NT2/D1 (cell line): ENCODE measurements around the gene CDKN2B-AS1.

Source experiments
- DNase-seq: peaks from one replicate; pipeline ENCODE4 v3.0.0-alpha.2; 2011; ENCODE audit warnings: low read depth, low spot score
- H3K27me3 ChIP-seq: 2 replicates; pipeline ENCODE4 v1.6.0; 2011; ENCODE audit warnings: mild to moderate bottlenecking; ENCODE audit not compliant: insufficient read length, insufficient read depth
- H3K36me3 ChIP-seq: 2 replicates; pipeline ENCODE4 v1.6.1; 2011; ENCODE audit warnings: mild to moderate bottlenecking, low read length, mixed read lengths; ENCODE audit not compliant: insufficient read depth, insufficient read length
- H3K4me1 ChIP-seq: 2 replicates; pipeline ENCODE4 v1.5.1; 2011; ENCODE audit not compliant: insufficient read depth, insufficient read length
- H3K4me3 ChIP-seq: 2 replicates; pipeline ENCODE4 v1.5.1; 2011; ENCODE audit warnings: low read depth; ENCODE audit not compliant: insufficient read length
- H3K9ac ChIP-seq: 2 replicates; pipeline ENCODE4 v1.6.0; 2011; ENCODE audit warnings: low read depth; ENCODE audit not compliant: insufficient read length
- H3K9me3 ChIP-seq: 2 replicates; pipeline ENCODE4 v1.5.1; 2011; ENCODE audit warnings: mild to moderate bottlenecking, low read length; ENCODE audit not compliant: insufficient read depth
- SUZ12 ChIP-seq: IDR thresholded peaks from 2 replicates; pipeline ENCODE4 v1.6.1; 2011; ENCODE audit not compliant: insufficient read length, insufficient read depth; ENCODE audit errors: extremely low read depth
- YY1 ChIP-seq: IDR thresholded peaks from 2 replicates; pipeline ENCODE4 v1.6.1; 2011; ENCODE audit not compliant: insufficient read length, insufficient read depth
- ZNF274 ChIP-seq: IDR thresholded peaks from 2 replicates; pipeline ENCODE4 v1.6.1; 2011; ENCODE audit warnings: mild to moderate bottlenecking, low read depth, low read length

The CDKN2B-AS1 gene

DNA sequence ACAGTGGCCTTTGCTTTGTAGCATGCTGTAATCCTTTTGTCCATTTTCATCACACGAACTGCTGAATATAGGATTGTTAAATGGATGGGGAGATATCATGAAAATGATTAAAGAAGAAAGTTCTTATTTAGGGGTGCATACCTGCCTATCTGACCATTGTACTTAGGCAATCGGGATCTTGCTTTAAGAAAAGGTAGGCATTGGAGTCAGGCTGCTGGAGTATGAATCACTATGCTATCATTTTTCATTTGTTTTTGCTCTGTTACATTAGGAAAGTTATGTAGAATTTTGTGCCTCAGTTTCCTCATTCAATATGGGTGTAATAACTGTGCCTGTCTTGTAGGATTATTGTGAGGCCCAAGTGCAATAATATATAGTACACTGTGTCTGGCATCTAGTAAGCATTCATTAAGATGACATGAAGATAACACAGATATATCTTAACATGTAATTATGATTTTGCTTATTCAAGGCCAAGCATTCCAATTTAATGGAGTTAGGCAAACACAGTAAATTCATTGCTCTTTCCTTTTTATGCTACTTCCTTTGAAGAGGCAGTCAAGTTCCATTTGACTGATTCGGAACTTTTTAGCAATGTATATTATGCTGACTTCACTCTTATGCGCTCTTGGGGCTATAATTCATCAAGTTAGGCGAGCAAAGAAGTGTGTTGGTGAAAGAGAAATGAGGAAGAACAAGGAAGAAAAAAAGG, 124.4 kb downstream of the CDKN2B-AS1 start:
- no peak overlapping the region for H3K9ac ChIP-seq
- no peaks in the 10 kb centered on the region for H3K27me3 ChIP-seq
- no peaks in the 10 kb centered on the region for H3K4me1 ChIP-seq
- no peak for TF ChIP-seq ZNF274
- TF ChIP-seq SUZ12: no peak
- no peak for TF ChIP-seq YY1
- H3K4me3 ChIP-seq: no peak overlapping the region
- H3K36me3 ChIP-seq: no peaks in the 10 kb centered on the region
- DNase-seq: no peak
- H3K9me3 ChIP-seq: peaks cover 9% of the 10 kb centered on the region; the same call in 1 of the 2 replicates

DNA sequence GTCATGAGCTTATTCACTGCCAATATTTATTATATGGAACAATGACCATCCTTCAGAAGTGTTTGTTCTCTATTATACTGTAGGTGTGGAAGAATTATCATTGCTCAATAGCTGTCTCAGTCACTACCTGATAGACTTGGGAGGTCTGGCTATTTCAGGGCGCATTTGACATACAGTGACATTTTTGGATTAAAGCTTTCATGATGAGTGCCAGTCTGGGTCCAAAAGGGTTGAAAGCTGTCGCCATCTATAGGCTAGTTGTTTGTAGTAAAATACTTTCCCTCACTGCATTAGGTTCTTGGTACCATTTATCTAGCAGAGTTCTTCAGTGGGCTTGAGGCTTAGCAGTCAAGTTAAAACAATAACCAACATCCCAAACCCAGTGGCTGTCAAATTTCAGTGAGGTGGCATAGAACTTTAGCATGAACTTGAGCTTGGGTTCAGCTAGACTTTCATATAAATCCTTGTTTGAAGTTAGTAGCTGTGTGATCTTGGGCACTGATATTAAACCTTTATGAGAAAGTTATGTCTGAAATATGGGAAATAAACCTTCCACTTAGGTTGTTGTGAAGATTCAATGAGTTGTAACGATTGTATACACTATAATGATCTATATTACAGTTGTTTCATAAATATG, 125.0 kb downstream of the CDKN2B-AS1 start:
- no peak for DNase-seq
- Histone ChIP-seq H3K4me1 (no peaks in the 10 kb centered on the region), H3K9ac (no peak overlapping the region), H3K9me3 (peaks cover 9% of the 10 kb centered on the region; the same call in 1 of the 2 replicates), H3K27me3 (no peaks in the 10 kb centered on the region), H3K36me3 (no peaks in the 10 kb centered on the region), H3K4me3 (no peak overlapping the region)
- TF ChIP-seq SUZ12 (no peak), ZNF274 (no peak), YY1 (no peak)

GRCh38 chr9:22120159-22120549, 125.6 kb downstream of the CDKN2B-AS1 start:
- peaks cover 9% of the 10 kb centered on the region; the same call in 1 of the 2 replicates for H3K9me3 ChIP-seq
- H3K4me1 ChIP-seq: no peaks in the 10 kb centered on the region
- H3K4me3 ChIP-seq: no peak overlapping the region
- H3K9ac ChIP-seq: no peak overlapping the region
- H3K27me3 ChIP-seq: no peaks in the 10 kb centered on the region
- no peak for DNase-seq
- TF ChIP-seq ZNF274 (no peak), SUZ12 (no peak), YY1 (no peak)
- H3K36me3 ChIP-seq: no peaks in the 10 kb centered on the region

DNA sequence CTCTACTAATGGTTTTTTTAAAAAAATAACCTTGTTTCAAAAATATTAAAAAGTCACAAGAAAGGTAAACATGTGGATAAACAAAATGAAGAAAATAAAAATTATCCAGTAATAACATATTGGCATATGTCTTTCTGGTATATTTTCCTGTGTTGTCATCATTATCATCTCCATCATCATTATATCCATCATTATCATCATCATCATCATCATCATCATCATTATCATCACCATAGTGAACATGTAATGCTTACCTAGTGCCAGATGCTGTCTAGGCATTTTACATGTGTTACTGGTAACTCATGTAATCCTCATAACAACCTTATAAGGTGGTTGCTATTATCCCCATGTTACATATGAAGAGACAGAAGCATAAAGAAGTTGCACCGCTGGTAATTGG, 126.0 kb downstream of the CDKN2B-AS1 start:
- Histone ChIP-seq H3K27me3 (no peaks in the 10 kb centered on the region), H3K9me3 (peaks cover 9% of the 10 kb centered on the region; the same call in 1 of the 2 replicates), H3K4me1 (no peaks in the 10 kb centered on the region), H3K9ac (no peak overlapping the region), H3K36me3 (no peaks in the 10 kb centered on the region), H3K4me3 (no peak overlapping the region)
- DNase-seq: no peak
- TF ChIP-seq ZNF274: no peak
- no peak for TF ChIP-seq SUZ12

DNA sequence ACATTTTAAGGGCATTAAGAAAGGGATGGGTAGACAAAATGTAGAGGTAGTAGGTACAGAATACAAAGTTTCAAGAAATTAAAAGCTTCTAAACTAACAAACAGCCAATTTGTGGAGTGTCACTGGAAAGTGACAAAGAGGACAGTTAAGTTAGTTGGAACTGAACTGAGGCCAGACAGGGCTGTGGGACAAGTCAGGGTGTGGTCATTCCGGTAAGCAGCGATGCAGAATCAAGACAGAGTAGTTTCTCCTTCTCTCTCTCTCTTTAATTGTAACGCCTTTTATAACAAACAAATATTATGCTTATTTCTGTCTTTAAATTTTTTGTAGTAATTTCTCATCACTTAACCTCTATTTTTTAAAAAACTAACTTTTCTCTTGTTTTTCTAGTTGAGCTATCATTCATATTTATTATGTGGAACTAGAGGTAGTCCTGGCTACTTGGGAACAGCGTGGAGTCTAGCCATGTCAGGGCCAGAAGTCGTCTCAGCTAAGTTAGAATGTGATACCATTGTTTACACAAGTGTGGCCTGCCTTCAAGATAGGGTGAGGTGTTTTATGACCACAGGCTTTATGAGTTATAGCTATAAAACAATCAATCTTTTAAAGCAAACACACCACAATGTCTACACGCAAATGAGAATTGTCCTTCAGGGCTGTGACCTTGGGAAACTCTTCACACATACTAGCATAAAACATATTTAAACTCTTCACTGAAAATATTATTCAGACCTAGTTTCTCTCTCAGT, 129.8 kb downstream of the CDKN2B-AS1 start:
- H3K9me3 ChIP-seq: peaks cover 9% of the 10 kb centered on the region; the same call in 1 of the 2 replicates
- H3K4me3 ChIP-seq: no peak overlapping the region
- no peaks in the 10 kb centered on the region for H3K27me3 ChIP-seq
- TF ChIP-seq YY1 (no peak), SUZ12 (no peak), ZNF274 (no peak)
- DNase-seq: no peak
- H3K36me3 ChIP-seq: no peaks in the 10 kb centered on the region
- no peak overlapping the region for H3K9ac ChIP-seq
- no peaks in the 10 kb centered on the region for H3K4me1 ChIP-seq

DNA sequence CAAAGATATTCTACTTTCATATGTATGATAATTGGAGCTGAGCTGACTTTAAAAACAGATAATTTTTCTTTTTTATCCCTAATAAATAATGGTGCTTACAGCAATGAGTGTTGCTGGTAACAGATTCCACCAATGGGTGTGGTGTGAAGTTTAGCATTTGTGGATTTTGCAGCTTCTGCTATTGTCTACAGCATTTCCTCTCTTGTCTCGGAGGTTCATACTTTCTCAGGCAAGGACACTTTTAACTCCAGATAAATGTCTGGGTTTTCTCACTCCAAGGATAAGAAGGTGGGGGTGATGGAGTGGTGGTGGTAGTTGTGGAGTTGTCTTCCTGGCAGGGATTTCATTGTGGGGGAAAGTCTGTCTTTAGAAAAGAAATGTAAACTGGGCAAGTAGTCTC, 134.5 kb downstream of the CDKN2B-AS1 start:
- DNase-seq: no peak
- no peaks in the 10 kb centered on the region for H3K27me3 ChIP-seq

GRCh38 chr9:22129633-22130032, 135.0 kb downstream of the CDKN2B-AS1 start:
- Histone ChIP-seq H3K4me1 (no peaks in the 10 kb centered on the region), H3K9ac (no peak overlapping the region), H3K4me3 (no peak overlapping the region), H3K27me3 (no peaks in the 10 kb centered on the region), H3K36me3 (no peaks in the 10 kb centered on the region), H3K9me3 (no peaks in the 10 kb centered on the region)
- DNase-seq: no peak
- TF ChIP-seq YY1 (no peak), SUZ12 (no peak), ZNF274 (no peak)

More for the DNA sequence above, 134.5 kb downstream of the CDKN2B-AS1 start:
- no peaks in the 10 kb centered on the region for H3K4me1 ChIP-seq
- H3K36me3 ChIP-seq: no peaks in the 10 kb centered on the region
- H3K4me3 ChIP-seq: no peak overlapping the region
- TF ChIP-seq YY1: no peak
- no peak for TF ChIP-seq ZNF274
- no peak for TF ChIP-seq SUZ12
- no peak overlapping the region for H3K9ac ChIP-seq
- no peaks in the 10 kb centered on the region for H3K9me3 ChIP-seq
